H1 (cell line): ENCODE measurements around the gene EEPD1. TPM values are rescaled to one million over a fixed set of nuclear protein-coding genes. Genes with fewer than 3 reads are reported as not detected.

ENCODE experiments used
- CTCF ChIA-PET: fragments of 300-600 bp; sonication (Branson Sonifier 250); formaldehyde crosslinking; loops from one replicate; lab custom pipeline; 2021; ENCODE audit not compliant: partially characterized antibody; lab: Charles Lee
- POLR2A ChIA-PET: fragments of 300-600 bp; sonication (Branson Sonifier 250); formaldehyde crosslinking; loops from one replicate; lab custom pipeline; 2021; ENCODE audit warnings: inconsistent platforms; ENCODE audit not compliant: partially characterized antibody; lab: Charles Lee
- DNase-seq, 2 experiments: peaks; one replicate each; pipeline versions ENCODE4 v3.0.0 to v3.0.0-alpha.2; 2010 to 2022; ENCODE audit warnings: low spot score in 2 of 2, low read depth in 1 of 2, mixed read lengths in 1 of 2
- FAIRE-seq: peaks from 2 replicates; lab custom pipeline; 2011; peaks lifted over from hg19 to GRCh38; lab: Jason Lieb, UNC
- H2AFZ ChIP-seq: 2 replicates; pipeline ENCODE4 v1.8.1; 2012; ENCODE audit warnings: low read length, inconsistent platforms
- H2AK5ac ChIP-seq: 2 replicates; pipeline ENCODE4 v1.6.1; 2013; ENCODE audit warnings: low read depth, low read length
- H2BK120ac ChIP-seq: replicated peaks from 2 replicates; pipeline ENCODE3; 2013; ENCODE audit warnings: low read depth, low read length, inconsistent platforms
- H2BK12ac ChIP-seq: 2 replicates; pipeline ENCODE4 v1.6.1; 2013; ENCODE audit warnings: low read depth, low read length
- H2BK15ac ChIP-seq: 2 replicates; pipeline ENCODE4 v1.6.1; 2013; ENCODE audit warnings: low read length
- H2BK20ac ChIP-seq: 2 replicates; pipeline ENCODE4 v1.6.1; 2013; ENCODE audit warnings: low read length
- H2BK5ac ChIP-seq: 2 replicates; pipeline ENCODE4 v1.6.1; 2013; ENCODE audit warnings: low read depth, low read length
- H3K14ac ChIP-seq: 2 replicates; pipeline ENCODE4 v1.6.1; 2013; ENCODE audit warnings: inconsistent platforms; ENCODE audit not compliant: insufficient read length
- H3K18ac ChIP-seq: 2 replicates; pipeline ENCODE4 v1.6.1; 2013; ENCODE audit warnings: low read length; ENCODE audit errors: extremely low read depth
- H3K23ac ChIP-seq: 2 replicates; pipeline ENCODE4 v1.6.1; 2013; ENCODE audit warnings: inconsistent platforms; ENCODE audit not compliant: insufficient read length
- H3K23me2 ChIP-seq: 2 replicates; pipeline ENCODE4 v1.6.1; 2013; ENCODE audit warnings: low read depth, low read length
- H3K27ac ChIP-seq: 2 replicates; pipeline ENCODE4 v1.6.1; 2011; ENCODE audit warnings: low read depth, low read length, inconsistent platforms
- H3K27me3 ChIP-seq, 4 experiments: replicated peaks in 1 of 4; 1 replicate in 1 of 4; 2 replicates in 3 of 4; pipeline versions ENCODE4 v1.6.1 to v1.8.1; 2011 to 2013; ENCODE audit warnings: low read length in 3 of 4, mild to moderate bottlenecking in 3 of 4, inconsistent platforms in 2 of 4, mixed read lengths in 2 of 4, moderate library complexity in 1 of 4; ENCODE audit not compliant: control insufficient read depth in 3 of 4, insufficient read depth in 3 of 4; ENCODE audit errors: extremely low read depth in 1 of 4
- H3K36me3 ChIP-seq, 4 experiments: 2 replicates each; pipeline versions ENCODE4 v1.6.1 to v1.8.1; 2011 to 2013; ENCODE audit warnings: mild to moderate bottlenecking in 4 of 4, low read length in 3 of 4, moderate library complexity in 2 of 4, control low read depth in 1 of 4, inconsistent platforms in 1 of 4; ENCODE audit not compliant: insufficient read depth in 4 of 4, control insufficient read depth in 2 of 4
- H3K4ac ChIP-seq: replicated peaks from 2 replicates; pipeline ENCODE3; 2013; ENCODE audit warnings: low read length, low read depth, mixed read lengths, inconsistent platforms; ENCODE audit not compliant: insufficient read length
- H3K4me1 ChIP-seq, 4 experiments: replicated peaks in 1 of 4; 1 replicate in 1 of 4; 2 replicates in 3 of 4; pipeline versions ENCODE4 v1.6.1 to v1.8.1; 2011 to 2013; ENCODE audit warnings: low read length in 3 of 4, inconsistent platforms in 2 of 4, mixed read lengths in 1 of 4; ENCODE audit not compliant: insufficient read depth in 4 of 4, control insufficient read depth in 3 of 4
- H3K4me2 ChIP-seq, 2 experiments: 2 replicates each; pipeline versions ENCODE4 v1.6.1 to v1.8.1; 2011 to 2013; ENCODE audit warnings: low read depth in 2 of 2, low read length in 2 of 2, control low read depth in 1 of 2, inconsistent platforms in 1 of 2, mild to moderate bottlenecking in 1 of 2; ENCODE audit not compliant: insufficient read depth in 1 of 2
- H3K4me3 ChIP-seq, 4 experiments: fragments of 200-600, 300-600 bp in 1 of 4; sonication (generic), shearing (Covaris generic), sonication (Bioruptor Twin) in 1 of 4; 2 replicates each; pipeline versions ENCODE4 v1.5.1 to v1.8.1; 2011 to 2016; ENCODE audit warnings: low read length in 4 of 4, low read depth in 3 of 4, control low read depth in 2 of 4, inconsistent platforms in 2 of 4, mild to moderate bottlenecking in 2 of 4, mixed read lengths in 1 of 4, moderate library complexity in 1 of 4; ENCODE audit not compliant: insufficient read depth in 2 of 4; ENCODE audit errors: extremely low read depth in 1 of 4
- H3K56ac ChIP-seq: replicated peaks from 2 replicates; pipeline ENCODE3; 2013; ENCODE audit warnings: low read depth, mild to moderate bottlenecking, mixed read lengths, low read length, inconsistent platforms; ENCODE audit not compliant: insufficient read length
- H3K79me1 ChIP-seq: 2 replicates; pipeline ENCODE4 v1.6.1; 2013; ENCODE audit warnings: low read depth, low read length, control low read depth
- H3K79me2 ChIP-seq, 2 experiments: 2 replicates each; pipeline versions ENCODE4 v1.6.1 to v1.8.1; 2012 to 2013; ENCODE audit warnings: low read length in 2 of 2, mild to moderate bottlenecking in 2 of 2, inconsistent platforms in 1 of 2; ENCODE audit not compliant: insufficient read depth in 2 of 2, control insufficient read depth in 1 of 2
- H3K9ac ChIP-seq, 4 experiments: replicated peaks in 1 of 4; 1 replicate in 1 of 4; 2 replicates in 3 of 4; pipeline versions ENCODE4 v1.6.1 to v1.8.1; 2011 to 2013; ENCODE audit warnings: low read depth in 3 of 4, low read length in 3 of 4, control low read depth in 2 of 4, mild to moderate bottlenecking in 2 of 4, moderate library complexity in 2 of 4, inconsistent platforms in 1 of 4; ENCODE audit errors: extremely low read depth in 1 of 4
- H3K9me3 ChIP-seq, 2 experiments: 2 replicates each; pipeline versions ENCODE4 v1.6.1 to v1.8.1; 2012 to 2013; ENCODE audit warnings: mild to moderate bottlenecking in 2 of 2, moderate library complexity in 2 of 2, control low read depth in 1 of 2, inconsistent platforms in 1 of 2, low read depth in 1 of 2, low read length in 1 of 2, mixed read lengths in 1 of 2; ENCODE audit not compliant: insufficient read depth in 2 of 2
- H4K20me1 ChIP-seq, 2 experiments: replicated peaks in 1 of 2; 2 replicates each; pipeline versions ENCODE3 to v1.8.1; 2011 to 2013; ENCODE audit warnings: inconsistent platforms in 2 of 2, low read length in 2 of 2, mild to moderate bottlenecking in 1 of 2; ENCODE audit not compliant: insufficient read depth in 2 of 2, control insufficient read depth in 1 of 2
- H4K5ac ChIP-seq: 2 replicates; pipeline ENCODE4 v1.6.1; 2013; ENCODE audit warnings: low read length, low read depth, mixed read lengths, inconsistent platforms; ENCODE audit not compliant: insufficient read length
- H4K8ac ChIP-seq: 2 replicates; pipeline ENCODE4 v1.8.0; 2013; ENCODE audit warnings: mild to moderate bottlenecking, moderate library complexity, low read length, inconsistent platforms; ENCODE audit not compliant: insufficient read depth; ENCODE audit errors: extremely low read depth
- H4K91ac ChIP-seq: replicated peaks from 2 replicates; pipeline ENCODE3; 2013; ENCODE audit warnings: low read length, mixed read lengths, inconsistent platforms; ENCODE audit not compliant: insufficient read length
- BACH1 ChIP-seq: IDR thresholded peaks from 2 replicates; pipeline ENCODE4 v1.6.1; 2012; ENCODE audit warnings: low read length, improper control_type of control experiment
- KDM1A ChIP-seq: fragments of 200-600, 300-600 bp; sonication (generic); IDR thresholded peaks from 2 replicates; pipeline ENCODE4 v1.7.1; 2016; ENCODE audit warnings: mild to moderate bottlenecking, low read length, borderline replicate concordance
- MAFK ChIP-seq: IDR thresholded peaks from 2 replicates; pipeline ENCODE4 v1.6.1; 2012; ENCODE audit warnings: low read depth, mild to moderate bottlenecking, improper control_type of control experiment, low read length
- POLR2A ChIP-seq, 2 experiments: IDR thresholded peaks; 1 replicate in 1 of 2; 2 replicates in 1 of 2; pipeline ENCODE4 v1.6.1; 2011; ENCODE audit warnings: low read depth in 2 of 2, low read length in 2 of 2, mild to moderate bottlenecking in 2 of 2; ENCODE audit errors: control extremely low read depth in 1 of 2
- RAD21 ChIP-seq, 2 experiments: IDR thresholded peaks in 1 of 2; conservative IDR thresholded peaks in 1 of 2; 2 replicates each; pipeline ENCODE4 v1.6.1; 2011; ENCODE audit warnings: low read depth in 2 of 2, low read length in 2 of 2, improper control_type of control experiment in 1 of 2, inconsistent platforms in 1 of 2, mild to moderate bottlenecking in 1 of 2, moderate library complexity in 1 of 2
- SP4 ChIP-seq: IDR thresholded peaks from 2 replicates; pipeline ENCODE4 v1.6.1; 2012; ENCODE audit warnings: low read length, inconsistent platforms
- TBP ChIP-seq: IDR thresholded peaks from 2 replicates; pipeline ENCODE4 v1.6.1; 2011; ENCODE audit warnings: low read depth, low read length, improper control_type of control experiment
- TCF12 ChIP-seq: IDR thresholded peaks from 2 replicates; pipeline ENCODE4 v1.6.1; 2011; ENCODE audit warnings: low read depth, mild to moderate bottlenecking, low read length
- WGBS, 2 experiments: shearing (Covaris generic) in 1 of 2; methylation state at CpG; one replicate each; pipeline versions ENCODE4 v1.1.6 to v1.1.7; 2013 to 2015; ENCODE audit warnings: low lambda C conversion rate in 2 of 2, mixed read lengths in 2 of 2, inconsistent platforms in 1 of 2, low coverage in 1 of 2, missing lambda C conversion rate in 1 of 2; ENCODE audit not compliant: insufficient replicate concordance in 2 of 2, insufficient coverage in 1 of 2, insufficient read length in 1 of 2; ENCODE audit errors: extremely low coverage in 1 of 2, missing lambda C conversion rate in 1 of 2; 5-methylcytosine and 5-hydroxymethylcytosine counted together
- polyA plus RNA-seq, 7 experiments: library from polyadenylated mRNA; depleted of rRNA in 3 of 7; stranded (reverse) in 5 of 7; unstranded in 2 of 7; fragments of >200 nt in 5 of 7; fragments of 200-250 nt in 2 of 7; gene quantifications; 1 replicate in 5 of 7; 2 replicates in 1 of 7; 4 replicates in 1 of 7; pipeline versions ENCODE4 v1.2.1 to v1.2.3, GENCODE V29; 2011 to 2013; ENCODE audit warnings: missing spikeins in 2 of 7, mixed read lengths in 2 of 7
- total RNA-seq: library from RNA; stranded (reverse); fragmentation: NEBNext Ultra II Directional; extraction: Animal tissue kit (Norgen Biotek cat#: 25700); gene quantifications from 2 replicates; pipeline ENCODE4 v1.2.1, GENCODE V29; 2021
- TF ChIP-seq, protein P1 (sequence below), 3 experiments: IDR thresholded peaks; 1 replicate in 2 of 3; 2 replicates in 1 of 3; pipeline versions ENCODE4 v1.5.1 to v1.6.1; 2011; ENCODE audit warnings: low read length in 3 of 3, mild to moderate bottlenecking in 3 of 3, inconsistent platforms in 2 of 3, low read depth in 1 of 3, moderate library complexity in 1 of 3; ENCODE audit not compliant: insufficient read depth in 1 of 3; ENCODE audit errors: control extremely low read depth in 1 of 3

EEPD1 gene
- total and polyA plus RNA-seq, 2 of the 8 experiments (the other 6 are each of a cell fraction or from before 2014, with no cell fraction given): 3.1 to 7.8 TPM

DNA sequence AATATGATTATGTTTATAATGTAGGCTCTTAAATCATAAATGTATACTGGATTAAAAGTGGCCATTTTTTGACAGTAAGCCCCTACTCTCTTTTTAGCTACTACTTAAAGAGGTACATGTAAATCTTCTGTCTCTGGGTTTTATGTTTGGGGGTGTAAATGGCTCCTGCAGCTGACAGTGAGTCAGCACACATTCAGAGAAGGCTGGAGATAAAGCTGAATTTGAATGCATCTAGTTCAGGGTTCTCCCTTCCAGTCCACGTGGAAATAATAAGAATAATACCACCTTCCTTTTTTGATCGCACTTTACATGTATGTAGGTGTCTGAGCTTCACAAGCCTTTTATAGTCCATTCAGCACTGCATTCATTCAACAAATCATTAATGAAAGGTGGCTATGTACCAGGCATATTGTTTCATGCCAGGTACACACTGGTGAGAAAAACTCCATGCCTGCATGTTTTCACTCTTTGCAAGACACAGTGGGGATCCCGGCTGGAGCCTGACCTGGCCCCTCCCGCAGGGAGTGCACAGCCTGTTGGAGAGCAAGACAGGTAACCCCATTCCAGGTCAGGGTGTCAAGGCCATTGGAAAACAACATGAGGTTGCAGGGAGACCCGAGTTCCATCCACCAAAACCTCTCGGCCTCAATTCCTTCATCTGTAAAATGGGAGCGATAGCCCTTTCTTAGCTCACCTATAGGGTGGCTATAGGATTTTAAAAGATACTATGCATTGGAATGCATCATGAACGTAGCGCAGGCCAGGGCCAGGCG, 129.1 kb downstream of the EEPD1 start:
- H4K20me1 ChIP-seq: no peaks in the 10 kb centered on the region
- no peaks in the 10 kb centered on the region for H3K23me2 ChIP-seq
- peak overlapping the region; percentile 44; the same call in 1 of the 2 replicates for H3K27ac ChIP-seq
- no peak overlapping the region for H4K8ac ChIP-seq
- peak overlapping the region; percentile 76 for H3K4ac ChIP-seq
- H2BK120ac ChIP-seq: peak overlapping the region; percentile 91
- H4K91ac ChIP-seq: peak overlapping the region; percentile 69
- WGBS, 2 experiments: 73% methylated on average over 10 of the region's 10 CpGs; no CpG with 5 or more reads in 1 of the 2 experiments
- H3K14ac ChIP-seq: no peak overlapping the region
- H3K79me1 ChIP-seq: no peaks in the 10 kb centered on the region
- peak overlapping the region in 1 of 2 experiments; percentile 1; a peak in 1 of 4 replicates for H3K4me2 ChIP-seq
- H3K56ac ChIP-seq: no peak overlapping the region
- H3K36me3 ChIP-seq: no peaks in the 10 kb centered on the region
- H2BK5ac ChIP-seq: peak overlapping the region; percentile 69; the same call in 1 of the 2 replicates
- POLR2A ChIA-PET: interaction anchor here (1.1 to 2.0 kb wide), 2 partner anchors 8 to 30 kb away, joined by 4 to 5 read pairs; no protein-coding TSS in a partner anchor
- H3K18ac ChIP-seq: peak overlapping the region; percentile 81
- H3K4me3 ChIP-seq: peak overlapping the region in 1 of 4 experiments; percentile 29; a peak in 1 of 8 replicates
- peak overlapping the region; percentile 34 for H4K5ac ChIP-seq
- H3K9me3 ChIP-seq: no peaks in the 10 kb centered on the region
- peak overlapping the region in 1 of 4 experiments; percentile 20; a peak in 2 of 7 replicates for H3K9ac ChIP-seq
- peaks cover 26 to 57% (median 41%) of the 10 kb centered on the region in 4 experiments for H3K4me1 ChIP-seq
- no peak overlapping the region for H2AFZ ChIP-seq
- FAIRE-seq (no peak), DNase-seq (no peak)
- H3K79me2 ChIP-seq: no peaks in the 10 kb centered on the region
- H2BK12ac ChIP-seq: peak overlapping the region; percentile 30; the same call in 1 of the 2 replicates
- no peak overlapping the region for H3K23ac ChIP-seq
- CTCF ChIA-PET: interaction anchor here (0.7 to 7.6 kb wide), 8 partner anchors 8 to 162 kb away, joined by 3 to 36 read pairs (median 4); no protein-coding TSS in a partner anchor
- no peak overlapping the region for H2BK15ac ChIP-seq
- H2BK20ac ChIP-seq: peak overlapping the region; percentile 82
- H2AK5ac ChIP-seq: peak overlapping the region; percentile 56; the same call in 1 of the 2 replicates
- no peaks in the 10 kb centered on the region for H3K27me3 ChIP-seq
- TF ChIP-seq MAFK (peak; percentile 64; the same call in 1 of the 2 replicates), POLR2A (IDR thresholded peaks at IDR 0.05; ENCODE audit: control extremely low read depth in 1 of 2, low read depth in 2 of 2, low read length in 2 of 2) (no peak), SP4 (no peak), BACH1 (0 out of 2 replicates have a peak, but pooled peaks have one; percentile 59), TBP (no peak), RAD21 (IDR thresholded peaks at IDR 0.05 in 1 of 2, conservative IDR thresholded peaks at IDR 0.05 in 1 of 2; ENCODE audit: low read depth in 2 of 2, low read length in 2 of 2) (no peak), KDM1A (peak; percentile 94; the same call in 1 of the 2 replicates), TCF12 (no peak)
- TF ChIP-seq, protein P1, sequence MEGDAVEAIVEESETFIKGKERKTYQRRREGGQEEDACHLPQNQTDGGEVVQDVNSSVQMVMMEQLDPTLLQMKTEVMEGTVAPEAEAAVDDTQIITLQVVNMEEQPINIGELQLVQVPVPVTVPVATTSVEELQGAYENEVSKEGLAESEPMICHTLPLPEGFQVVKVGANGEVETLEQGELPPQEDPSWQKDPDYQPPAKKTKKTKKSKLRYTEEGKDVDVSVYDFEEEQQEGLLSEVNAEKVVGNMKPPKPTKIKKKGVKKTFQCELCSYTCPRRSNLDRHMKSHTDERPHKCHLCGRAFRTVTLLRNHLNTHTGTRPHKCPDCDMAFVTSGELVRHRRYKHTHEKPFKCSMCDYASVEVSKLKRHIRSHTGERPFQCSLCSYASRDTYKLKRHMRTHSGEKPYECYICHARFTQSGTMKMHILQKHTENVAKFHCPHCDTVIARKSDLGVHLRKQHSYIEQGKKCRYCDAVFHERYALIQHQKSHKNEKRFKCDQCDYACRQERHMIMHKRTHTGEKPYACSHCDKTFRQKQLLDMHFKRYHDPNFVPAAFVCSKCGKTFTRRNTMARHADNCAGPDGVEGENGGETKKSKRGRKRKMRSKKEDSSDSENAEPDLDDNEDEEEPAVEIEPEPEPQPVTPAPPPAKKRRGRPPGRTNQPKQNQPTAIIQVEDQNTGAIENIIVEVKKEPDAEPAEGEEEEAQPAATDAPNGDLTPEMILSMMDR (IDR thresholded peaks at IDR 0.05; ENCODE audit: control extremely low read depth in 1 of 3, insufficient read depth in 1 of 3, low read depth in 1 of 3, low read length in 3 of 3): no peak
